Spleen (tissue), 11 donors: ENCODE results near the gene PTS. TPM values are rescaled to one million over a fixed set of nuclear protein-coding genes. Genes with fewer than 3 reads are reported as not detected.
A peak's percentile ranks its signal among the peaks of the same experiment; 100 is the strongest.

ENCODE experiments used
- DNase-seq: peaks from one replicate; pipeline ENCODE4 v3.0.0-alpha.2; 2020
- H3K27ac ChIP-seq, 8 donors: fragments of 200-600 bp; sonication (generic) in 7 of 8; 1 replicate in 4 of 8; 2 replicates in 4 of 8; pipeline versions ENCODE4 v1.5.0 to v1.8.0; 2016 to 2021; ENCODE audit warnings: inconsistent platforms in 4 of 8, mild to moderate bottlenecking in 4 of 8, moderate library complexity in 1 of 8
- H3K27me3 ChIP-seq, 7 donors: fragments of 200-600 bp; sonication (generic) in 6 of 7; replicated peaks in 1 of 7; 1 replicate in 4 of 7; 2 replicates in 3 of 7; pipeline versions ENCODE4 v1.5.0 to v1.8.0; 2016 to 2021; ENCODE audit warnings: inconsistent platforms in 3 of 7, mild to moderate bottlenecking in 1 of 7
- H3K36me3 ChIP-seq, 6 donors: fragments of 200-600 bp; sonication (generic) in 5 of 6; 1 replicate in 4 of 6; 2 replicates in 2 of 6; pipeline versions ENCODE4 v1.5.0 to v1.8.0; 2016 to 2021; ENCODE audit warnings: inconsistent platforms in 2 of 6
- H3K4me1 ChIP-seq, 6 donors: fragments of 200-600 bp; sonication (generic) in 5 of 6; 1 replicate in 3 of 6; 2 replicates in 3 of 6; pipeline versions ENCODE4 v1.5.0 to v1.8.0; 2016 to 2021; ENCODE audit warnings: inconsistent platforms in 3 of 6
- H3K4me3 ChIP-seq, 8 donors: fragments of 200-600 bp; sonication (generic) in 7 of 8; 1 replicate in 4 of 8; 2 replicates in 4 of 8; pipeline versions ENCODE4 v1.5.0 to v1.8.0; 2016 to 2021; ENCODE audit warnings: inconsistent platforms in 4 of 8, mild to moderate bottlenecking in 4 of 8, moderate library complexity in 2 of 8
- H3K9me3 ChIP-seq, 8 donors: fragments of 200-600 bp; sonication (generic) in 7 of 8; 1 replicate in 4 of 8; 2 replicates in 4 of 8; pipeline versions ENCODE4 v1.5.0 to v1.8.0; 2016 to 2021; ENCODE audit warnings: inconsistent platforms in 4 of 8
- CTCF ChIP-seq, 11 experiments: fragments of 200-600 bp in 7 of 11; fragments of 450-650 bp in 4 of 11; sonication (generic) in 4 of 11; IDR thresholded peaks in 8 of 11; conservative IDR thresholded peaks in 3 of 11; 1 replicate in 7 of 11; 2 replicates in 4 of 11; pipeline versions ENCODE4 v1.4.0 to v1.8.0; 2016 to 2021; ENCODE audit warnings: antibody characterized with exemption in 11 of 11, inconsistent platforms in 4 of 11, mild to moderate bottlenecking in 1 of 11
- POLR2A ChIP-seq, 3 donors: fragments of 450-650 bp; IDR thresholded peaks; one replicate each; pipeline ENCODE4 v1.5.1; 2017; ENCODE audit warnings: antibody characterized with exemption in 3 of 3, mild to moderate bottlenecking in 1 of 3
- POLR2AphosphoS5 ChIP-seq, 3 donors: sonication (generic); formaldehyde crosslinking; IDR thresholded peaks; one replicate each; pipeline ENCODE4 v1.5.1; 2017; ENCODE audit warnings: antibody characterized with exemption in 3 of 3
- WGBS, 5 donors: extraction: QIAGEN DNeasy Blood & Tissue Kit in 3 of 5; methylation state at CpG; one replicate each; pipeline versions ENCODE4 v1.1.5 to v1.1.7; 2013 to 2018; 5-methylcytosine and 5-hydroxymethylcytosine counted together
- intact Hi-C: fragments of 100-400 bp; cut with DNase I; formaldehyde crosslinking; loops from one replicate; pipeline ENCODE4 v1.15.0; 2023; ENCODE audit warnings: low total_unique reads
- polyA plus RNA-seq, 3 donors: library from polyadenylated mRNA; stranded (reverse); fragments of 200-250 nt; gene quantifications; one replicate each; pipeline ENCODE4 v1.2.1, GENCODE V29; 2013
- small RNA-seq, 4 donors: library from RNA; depleted of rRNA; stranded (forward); fragments of <200 nt; gene quantifications; one replicate each; pipeline ENCODE3, GENCODE V24; 2016
- total RNA-seq, 7 donors: library from RNA; depleted of rRNA in 3 of 7; stranded (reverse); fragments of >200 nt in 3 of 7; fragmentation: NEBNext Ultra II Directional in 4 of 7; extraction: Animal tissue kit (Norgen Biotek cat#: 25700) in 4 of 7; gene quantifications; one replicate each; pipeline versions ENCODE4 v1.1.0 to v1.2.1, GENCODE V29; 2016 to 2021
- donor health status: healthy with polysubstance abuse.
- donor health status: DM: no; HTN: no; CAD: no; lungs with moderate emphysema.
- donor health status: DM: no; HTN: no; CAD: no.
- donor health status: Bipolar disorder and iron deficiency.
- donor health status: healthy.
- donor health status: DM: no; HTN: no; CAD: no.
- donor health status: DM: yes; HTN: yes; CAD: no.

The PTS gene
- total and polyA plus RNA-seq, 10 donors = 19.5 to 31.8 (median 23.1) TPM

- peak; percentile 92 for DNase-seq
- Histone ChIP-seq H3K4me1 (peaks cover 0 to 19% (median 8%) of the 10 kb centered on the region in 6 donors), H3K27me3 (no peaks in the 10 kb centered on the region), H3K4me3 (peak overlapping the region; percentile 38 to 78 (median 49)), H3K27ac (peak overlapping the region in 4 of 8 donors; percentile 26 to 69 (median 62)), H3K9me3 (no peaks in the 10 kb centered on the region), H3K36me3 (no peaks in the 10 kb centered on the region)
- intact Hi-C loops = loop anchor here (2.0 to 10.0 kb wide), 2 partner anchors 59 to 275 kb away; no protein-coding TSS in a partner anchor
- peak; percentile 25 to 94 (median 77) for TF ChIP-seq CTCF (IDR thresholded peaks at IDR 0.05 in 8 of 11, conservative IDR thresholded peaks at IDR 0.05 in 3 of 11)
- TF ChIP-seq POLR2AphosphoS5 (IDR thresholded peaks at IDR 0.05) = no peak
- TF ChIP-seq POLR2A (IDR thresholded peaks at IDR 0.05) = no peak
- 0 to 2% (median 1%) methylated on average over 2 to 15 of the region's 15 CpGs for WGBS, 5 donors
These were observed 53.7 kb downstream of the PTS start for GRCh38 chr11:112279901-112280267.

GRCh38 chr11:112280268-112281126, 54.3 kb downstream of the PTS start:
- intact Hi-C loops = loop anchor here (2.0 to 10.0 kb wide), 2 partner anchors 60 to 274 kb away; no protein-coding TSS in a partner anchor
- Histone ChIP-seq H3K27me3 (no peaks in the 10 kb centered on the region), H3K36me3 (no peaks in the 10 kb centered on the region), H3K9me3 (no peaks in the 10 kb centered on the region), H3K27ac (peak overlapping the region in 4 of 8 donors; percentile 26 to 69 (median 62)), H3K4me1 (peaks cover 0 to 19% (median 8%) of the 10 kb centered on the region in 6 donors), H3K4me3 (peak overlapping the region; percentile 38 to 78 (median 49))
- DNase-seq = peak; percentile 81
- 0 to 1% (median 1%) methylated on average over 18 of the region's 18 CpGs for WGBS, 5 donors
- TF ChIP-seq POLR2AphosphoS5 (IDR thresholded peaks at IDR 0.05) (no peak), CTCF (IDR thresholded peaks at IDR 0.05 in 8 of 11, conservative IDR thresholded peaks at IDR 0.05 in 3 of 11) (peak; percentile 44 to 91 (median 69))

DNA sequence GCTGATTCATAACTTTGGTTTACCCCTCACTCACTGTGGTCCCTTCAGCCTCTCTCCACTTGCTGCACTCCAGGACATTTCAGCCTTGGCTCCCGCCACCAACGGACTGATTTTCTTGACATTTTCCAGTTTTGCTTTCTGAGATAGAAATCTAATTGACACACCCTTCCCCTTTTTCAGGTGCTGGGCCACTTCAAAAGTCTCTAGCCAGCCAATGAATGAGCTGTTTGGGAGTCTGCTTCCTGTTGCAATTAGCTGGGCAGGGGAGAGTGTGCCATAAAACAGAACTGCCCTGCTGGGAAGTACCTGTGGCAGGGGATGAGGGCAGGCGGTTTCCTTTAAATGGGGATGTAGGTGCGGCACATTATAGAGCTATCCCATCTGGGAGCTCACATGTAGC, 55.5 kb downstream of the PTS start:
- H3K27me3 ChIP-seq = no peaks in the 10 kb centered on the region
- H3K4me1 ChIP-seq = peaks cover 0 to 19% (median 8%) of the 10 kb centered on the region in 6 donors
- H3K4me3 ChIP-seq = no peak overlapping the region
- H3K36me3 ChIP-seq = no peaks in the 10 kb centered on the region
- DNase-seq = no peak
- WGBS, 5 donors = 33 to 51% (median 40%) methylated on average over 4 of the region's 4 CpGs
- TF ChIP-seq POLR2AphosphoS5 (IDR thresholded peaks at IDR 0.05) (no peak), CTCF (IDR thresholded peaks at IDR 0.05 in 8 of 11, conservative IDR thresholded peaks at IDR 0.05 in 3 of 11) (no peak), POLR2A (IDR thresholded peaks at IDR 0.05) (no peak)
- intact Hi-C loops = loop anchor here (2.0 to 10.0 kb wide), 2 partner anchors 61 to 273 kb away; no protein-coding TSS in a partner anchor
- no peaks in the 10 kb centered on the region for H3K9me3 ChIP-seq
- H3K27ac ChIP-seq = no peak overlapping the region

Small RNAs within 50 kb of the gene (small RNA-seq; reads per million reads assigned to genes)
- 0 reads per million in 4 donors for gene MRPS36P4

Other genes starting within 250 kb of the PTS start
- 10 to 100 TPM; 17.5 to 22.9 (median 19.2) TPM for gene DLAT, start 201.0 kb upstream of the PTS start, total RNA-seq
- gene DLAT, start 201.0 kb upstream of the PTS start, polyA plus RNA-seq = 10 to 100 TPM in 2 of 3 donors, 1 to 10 TPM in 1; 8.1 to 13.0 (median 10.2) TPM
- gene PIH1D2, start 152.4 kb upstream of the PTS start, total RNA-seq = 1 to 10 TPM in 4 of 7 donors, under 1 TPM in 3; 0.38 to 2.2 (median 1.3) TPM
- gene PIH1D2, start 152.4 kb upstream of the PTS start, polyA plus RNA-seq = under 1 TPM; 0.18 to 0.70 (median 0.63) TPM
- 10 to 100 TPM; 11.3 to 21.6 (median 13.4) TPM for gene NKAPD1, start 152.1 kb upstream of the PTS start, total RNA-seq
- gene NKAPD1, start 152.1 kb upstream of the PTS start, polyA plus RNA-seq = 10 to 100 TPM; 10.1 to 15.7 (median 13.7) TPM
- 10 to 100 TPM; 16.8 to 38.4 (median 29.4) TPM for gene TIMM8B, start 139.7 kb upstream of the PTS start, total RNA-seq
- gene TIMM8B, start 139.7 kb upstream of the PTS start, polyA plus RNA-seq = 10 to 100 TPM; 66.3 to 98.9 (median 97.0) TPM
- 10 to 100 TPM; 77.3 to 99.9 (median 90.7) TPM for gene SDHD, start 139.6 kb upstream of the PTS start, total RNA-seq
- 100 to 1,000 TPM in 2 of 3 donors, 10 to 100 TPM in 1; 73.7 to 121 (median 114) TPM for gene SDHD, start 139.6 kb upstream of the PTS start, polyA plus RNA-seq
- gene IL18, start 62.3 kb upstream of the PTS start, total RNA-seq = 10 to 100 TPM; 38.5 to 83.5 (median 63.8) TPM
- 10 to 100 TPM; 44.9 to 77.5 (median 47.8) TPM for gene IL18, start 62.3 kb upstream of the PTS start, polyA plus RNA-seq
- gene TEX12, start 59.1 kb upstream of the PTS start, total RNA-seq = 1 to 10 TPM in 2 of 7 donors, not detected in 5; 1.2 to 2.9 TPM
- gene TEX12, start 59.1 kb upstream of the PTS start, polyA plus RNA-seq = under 1 TPM; 0.16 to 0.57 (median 0.18) TPM
- 1 to 10 TPM; 3.3 to 7.8 (median 3.8) TPM for gene BCO2, start 50.9 kb upstream of the PTS start, total RNA-seq
- 1 to 10 TPM; 1.6 to 4.8 (median 2.6) TPM for gene BCO2, start 50.9 kb upstream of the PTS start, polyA plus RNA-seq
- gene PLET1, start 34.4 kb downstream of the PTS start, total RNA-seq = not detected
- not detected for gene PLET1, start 34.4 kb downstream of the PTS start, polyA plus RNA-seq